ENCODE data around the gene PABPC1L.

Gene PABPC1L

DNA sequence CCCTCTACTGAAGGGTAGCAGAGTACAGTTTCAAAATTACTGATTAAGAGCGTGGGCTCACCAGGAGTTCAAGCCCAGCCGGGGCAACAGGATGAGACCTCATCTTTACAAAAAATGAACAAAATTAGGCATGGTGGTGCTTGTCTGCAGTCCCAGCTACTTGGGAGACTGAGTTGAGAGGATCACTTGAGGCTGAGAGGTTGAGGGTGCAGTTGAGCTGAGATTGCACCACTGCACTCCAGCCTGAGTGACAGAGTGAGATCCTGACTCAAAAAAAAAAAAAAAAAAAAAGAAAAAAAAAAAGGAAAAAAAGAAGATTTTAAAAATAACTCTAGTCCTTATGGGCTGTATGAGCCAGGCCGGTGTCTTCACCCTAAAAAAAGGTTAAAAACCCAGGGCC is 18.7 kb downstream of the PABPC1L start:
- H3K4me3 ChIP-seq (replicated peaks; ENCODE audit: low read depth, low read length) = no peak overlapping the region
- no peak for TF ChIP-seq CTCF (IDR thresholded peaks at IDR 0.05; ENCODE audit: low read length, missing control alignments)
- DNase-seq (ENCODE audit: low read depth) = no peak

DNA sequence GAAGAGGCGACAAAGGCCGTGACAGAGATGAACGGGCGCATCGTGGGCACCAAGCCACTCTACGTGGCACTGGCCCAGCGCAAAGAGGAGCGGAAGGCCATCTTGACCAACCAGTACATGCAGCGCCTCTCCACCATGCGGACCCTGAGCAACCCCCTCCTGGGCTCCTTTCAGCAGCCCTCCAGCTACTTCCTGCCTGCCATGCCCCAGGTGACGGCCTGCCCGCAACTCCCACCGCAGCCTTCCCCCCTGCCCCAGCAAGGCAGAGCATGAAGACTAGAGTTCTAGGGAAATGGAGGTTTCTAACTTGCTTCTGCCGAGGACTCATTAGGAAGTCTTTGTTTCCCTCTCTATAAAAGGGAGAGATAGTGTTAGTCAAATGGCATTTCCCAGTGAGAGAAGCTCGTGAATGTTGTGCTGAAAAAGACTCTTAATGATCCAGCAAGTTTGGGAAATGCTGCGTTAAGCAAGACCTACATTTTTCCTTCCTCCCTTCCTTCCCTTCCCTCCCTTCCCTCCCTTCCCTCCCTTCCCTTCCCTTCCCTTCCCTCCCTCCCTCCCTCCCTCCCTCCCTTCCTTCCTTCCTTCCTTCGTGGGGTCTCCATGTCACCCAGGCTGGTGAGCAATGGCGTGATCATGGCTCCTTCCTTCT is 20.8 kb downstream of the PABPC1L start:
- no peak for DNase-seq (ENCODE audit: low read depth)
- no peak for TF ChIP-seq CTCF (IDR thresholded peaks at IDR 0.05; ENCODE audit: low read length, missing control alignments)

DNA sequence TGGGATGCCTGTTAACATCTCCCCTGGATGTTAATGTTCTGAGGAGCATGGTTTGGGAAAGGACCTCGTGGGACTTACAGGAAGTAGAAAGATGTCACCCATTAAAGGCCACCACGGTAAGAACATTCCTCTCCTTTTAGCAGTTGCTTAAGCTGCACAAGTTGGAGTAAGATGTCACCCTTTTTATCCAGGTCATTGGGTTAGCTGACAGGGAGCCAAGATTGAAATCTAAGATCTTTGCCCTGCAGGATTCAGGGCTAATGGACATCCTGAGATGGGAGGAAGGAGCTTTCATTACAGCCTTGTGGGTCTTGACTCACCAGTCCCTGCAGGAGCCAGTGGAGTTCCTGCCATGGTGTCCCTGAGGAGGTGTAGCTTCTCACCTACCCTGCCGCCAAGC is 22.1 kb downstream of the PABPC1L start:
- H3K4me3 ChIP-seq (replicated peaks; ENCODE audit: low read depth, low read length) = no peak overlapping the region
- no peak for TF ChIP-seq CTCF (IDR thresholded peaks at IDR 0.05; ENCODE audit: low read length, missing control alignments)
- DNase-seq (ENCODE audit: low read depth) = no peak

More for the DNA sequence above, 20.8 kb downstream of the PABPC1L start:
- H3K4me3 ChIP-seq (replicated peaks; ENCODE audit: low read depth, low read length) = no peak overlapping the region

DNA sequence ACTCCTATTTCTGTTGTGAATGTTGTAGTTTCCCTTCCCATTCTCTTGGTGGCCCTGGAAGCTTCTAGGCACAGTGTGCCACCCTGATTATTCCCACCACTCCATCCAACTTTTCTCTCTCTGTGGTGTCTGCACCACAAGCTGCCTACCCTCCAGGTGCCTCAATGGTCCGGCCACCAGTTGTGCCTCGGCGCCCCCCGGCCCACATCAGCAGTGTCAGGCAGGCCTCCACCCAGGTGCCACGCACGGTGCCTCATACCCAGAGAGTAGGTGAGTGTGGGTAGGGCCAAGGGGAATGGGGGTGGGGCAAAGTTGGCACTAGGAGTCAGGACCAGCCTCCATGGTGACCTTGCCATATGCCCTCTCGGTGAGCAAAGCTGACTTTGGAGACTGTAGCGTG is 23.1 kb downstream of the PABPC1L start:
- TF ChIP-seq CTCF (IDR thresholded peaks at IDR 0.05; ENCODE audit: low read length, missing control alignments) = no peak
- no peak for DNase-seq (ENCODE audit: low read depth)
- H3K4me3 ChIP-seq (replicated peaks; ENCODE audit: low read depth, low read length) = no peak overlapping the region

DNA sequence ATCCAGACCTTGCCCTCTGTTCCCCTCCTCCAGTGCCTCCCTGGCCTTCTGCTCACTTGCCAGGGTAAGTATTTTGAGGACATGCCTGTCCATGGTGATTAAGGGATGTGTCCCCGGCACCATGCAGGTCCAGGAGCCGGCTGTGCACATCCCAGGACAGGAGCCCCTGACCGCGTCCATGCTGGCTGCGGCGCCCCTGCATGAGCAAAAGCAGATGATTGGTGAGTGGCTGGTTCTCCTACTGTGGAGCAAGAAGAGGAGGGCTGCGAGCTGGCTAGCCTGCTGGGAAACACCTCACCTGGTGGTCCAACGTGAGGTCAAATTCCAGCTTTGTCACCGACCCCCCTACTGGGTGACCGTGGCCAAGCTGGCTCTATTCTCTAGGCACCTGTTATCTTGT is 26.6 kb downstream of the PABPC1L start:
- DNase-seq (ENCODE audit: low read depth) = no peak
- no peak overlapping the region for H3K4me3 ChIP-seq (replicated peaks; ENCODE audit: low read depth, low read length)
- no peak for TF ChIP-seq CTCF (IDR thresholded peaks at IDR 0.05; ENCODE audit: low read length, missing control alignments)

DNA sequence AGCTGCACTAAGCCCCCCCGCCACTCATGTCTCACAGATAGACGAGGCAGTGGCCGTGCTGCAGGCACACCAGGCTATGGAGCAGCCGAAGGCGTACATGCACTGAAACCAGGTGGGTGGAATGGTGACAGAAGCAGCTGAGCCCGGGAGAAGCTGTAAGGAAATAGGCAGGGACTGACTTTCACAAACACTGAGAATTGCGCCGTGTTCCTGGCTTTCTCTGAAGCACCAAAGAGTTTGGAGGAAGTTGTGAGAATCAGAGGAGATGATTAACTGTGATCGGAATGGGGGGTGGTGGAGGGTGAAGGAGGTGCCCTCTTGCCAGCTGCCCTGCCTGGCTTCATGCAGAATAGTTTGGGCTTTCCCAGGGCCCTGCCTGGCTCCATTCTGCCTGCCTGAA is 28.8 kb downstream of the PABPC1L start:
- DNase-seq (ENCODE audit: low read depth) = peak; percentile 7
- no peak overlapping the region for H3K4me3 ChIP-seq (replicated peaks; ENCODE audit: low read depth, low read length)
- TF ChIP-seq CTCF (IDR thresholded peaks at IDR 0.05; ENCODE audit: low read length, missing control alignments) = no peak

DNA sequence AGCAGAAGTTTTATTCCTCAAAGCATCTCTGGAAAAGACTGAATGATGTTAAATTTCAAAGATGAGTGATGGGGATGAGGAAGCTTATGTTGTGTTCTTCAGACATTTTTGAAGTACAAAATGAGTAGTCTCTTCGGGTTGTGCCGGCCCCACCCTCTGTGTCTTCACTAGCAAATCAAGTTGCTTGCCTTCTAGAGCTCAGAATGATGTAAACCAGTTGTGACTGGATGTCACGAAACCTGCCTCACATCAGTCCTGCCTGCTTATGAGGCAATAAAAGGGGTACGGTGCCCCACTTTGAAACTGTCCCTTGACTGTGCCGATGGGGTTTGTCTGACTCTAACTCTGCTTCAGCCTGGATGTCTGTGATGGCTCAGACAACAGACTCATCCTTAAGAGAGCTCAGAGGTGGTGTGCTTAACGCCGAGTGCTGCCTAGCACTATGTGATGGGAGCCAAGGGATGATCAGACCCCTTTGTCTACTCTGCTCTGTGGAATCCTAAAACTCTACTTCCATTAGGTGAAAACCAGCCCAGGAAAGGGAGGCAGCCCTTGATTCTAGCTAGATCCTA is 31.3 kb downstream of the PABPC1L start:
- TF ChIP-seq CTCF (IDR thresholded peaks at IDR 0.05; ENCODE audit: low read length, missing control alignments) = no peak
- H3K4me3 ChIP-seq (replicated peaks; ENCODE audit: low read depth, low read length) = no peak overlapping the region

More for the DNA sequence above, 31.3 kb downstream of the PABPC1L start:
- no peak for DNase-seq (ENCODE audit: low read depth)

Data from fibroblast of pulmonary artery (primary cell).